ENCODE data around the gene SLC12A1. TPM values are rescaled to one million over a fixed set of nuclear protein-coding genes. Genes with fewer than 3 reads are reported as not detected.

The SLC12A1 gene
- total RNA-seq, 1 experiment from 2014 or later: 0.15 TPM

- H3K27ac Mint-ChIP-seq: no peak overlapping the region
- peak overlapping the region; percentile 86 for H3K4me3 Mint-ChIP-seq
- POLR2A ChIA-PET: interaction anchor here (1.1 kb wide), 1 partner anchor 13 kb away, joined by 4 read pairs; the partner anchor contains the start of gene MYEF2
- ATAC-seq: peak; percentile 92
- no peaks in the 10 kb centered on the region for H3K9me3 Mint-ChIP-seq
- H3K36me3 Mint-ChIP-seq: no peaks in the 10 kb centered on the region
- peak; percentile 96 for DNase-seq (ENCODE audit: low spot score)
- CTCF ChIA-PET: interaction anchor here (0.7 kb wide), 1 partner anchor 13 kb away, joined by 3 read pairs; the partner anchor contains the start of gene MYEF2
- H3K4me1 Mint-ChIP-seq: peaks cover 16% of the 10 kb centered on the region
- peaks cover 36% of the 10 kb centered on the region for H3K27me3 Mint-ChIP-seq (ENCODE audit: low read depth)
- TF ChIP-seq NFATC4 (CRISPR knock-in tag; IDR thresholded peaks at IDR 0.05) (no peak), ZNF423 (CRISPR knock-in tag; IDR thresholded peaks at IDR 0.05) (no peak), HMGXB4 (CRISPR knock-in tag; IDR thresholded peaks at IDR 0.05) (no peak), FOXK1 (CRISPR knock-in tag; IDR thresholded peaks at IDR 0.05) (peak; percentile 92), SP1 (CRISPR knock-in tag; conservative IDR thresholded peaks at IDR 0.05) (0 out of 2 replicates have a peak, but pooled peaks have one; percentile 34), TEAD4 (CRISPR knock-in tag; IDR thresholded peaks at IDR 0.05) (peak; percentile 84; the same call in 1 of the 2 replicates), ETV6 (CRISPR knock-in tag; IDR thresholded peaks at IDR 0.05) (peak; percentile 89), SMAD4 (CRISPR knock-in tag; IDR thresholded peaks at IDR 0.05) (peak; percentile 63; the same call in 1 of the 2 replicates), IRF2 (CRISPR knock-in tag; IDR thresholded peaks at IDR 0.05; ENCODE audit: borderline replicate concordance, low read depth) (no peak), SOX15 (CRISPR knock-in tag; IDR thresholded peaks at IDR 0.05) (no peak), ZNF121 (CRISPR knock-in tag; IDR thresholded peaks at IDR 0.05) (no peak), ZNF138 (CRISPR knock-in tag; conservative IDR thresholded peaks at IDR 0.05) (no peak), ZBTB43 (CRISPR knock-in tag; IDR thresholded peaks at IDR 0.05) (peak; percentile 55; the same call in 1 of the 2 replicates), ZNF396 (CRISPR knock-in tag; IDR thresholded peaks at IDR 0.05; ENCODE audit: borderline replicate concordance) (no peak), ERG (CRISPR knock-in tag; IDR thresholded peaks at IDR 0.05) (no peak), ELF4 (CRISPR knock-in tag; IDR thresholded peaks at IDR 0.05; ENCODE audit: low read depth) (no peak), ZNF317 (CRISPR knock-in tag; IDR thresholded peaks at IDR 0.05; ENCODE audit: borderline replicate concordance, low read depth) (0 out of 2 replicates have a peak, but pooled peaks have one; percentile 14), GTF2I (CRISPR knock-in tag; conservative IDR thresholded peaks at IDR 0.05) (no peak), PREB (CRISPR knock-in tag; IDR thresholded peaks at IDR 0.05; ENCODE audit: borderline replicate concordance) (no peak), CBFB (CRISPR knock-in tag; IDR thresholded peaks at IDR 0.05; ENCODE audit: low read depth) (0 out of 2 replicates have a peak, but pooled peaks have one; percentile 50), TCF7 (CRISPR knock-in tag; IDR thresholded peaks at IDR 0.05; ENCODE audit: low read depth) (0 out of 2 replicates have a peak, but pooled peaks have one; percentile 75), MAX (CRISPR knock-in tag; IDR thresholded peaks at IDR 0.05) (peak; percentile 45; the same call in 1 of the 2 replicates), STAT6 (CRISPR knock-in tag; conservative IDR thresholded peaks at IDR 0.05; ENCODE audit: low read depth) (no peak), USF1 (CRISPR knock-in tag; IDR thresholded peaks at IDR 0.05) (peak; percentile 72; the same call in 1 of the 2 replicates), EMX1 (CRISPR knock-in tag; IDR thresholded peaks at IDR 0.05) (no peak), CREB1 (CRISPR knock-in tag; IDR thresholded peaks at IDR 0.05) (no peak), ZNF219 (CRISPR knock-in tag; IDR thresholded peaks at IDR 0.05; ENCODE audit: borderline replicate concordance) (peak; percentile 77; the same call in 1 of the 2 replicates), ZNF671 (CRISPR knock-in tag; IDR thresholded peaks at IDR 0.05) (no peak), NFYB (CRISPR knock-in tag; conservative IDR thresholded peaks at IDR 0.05; ENCODE audit: low read depth) (no peak)
These were observed 15.0 kb upstream of the SLC12A1 start for GRCh38 chr15:48190932-48191573.

Measured in WTC11 (cell line).